ENCODE results near the gene PPP1CA. TPM values are rescaled to one million over a fixed set of nuclear protein-coding genes. Genes with fewer than 3 reads are reported as not detected.

PPP1CA gene
- 238 TPM for polyA plus RNA-seq (2013, experiment 1 of 2)
- 192 TPM for polyA plus RNA-seq (2013, experiment 2 of 2)

DNA sequence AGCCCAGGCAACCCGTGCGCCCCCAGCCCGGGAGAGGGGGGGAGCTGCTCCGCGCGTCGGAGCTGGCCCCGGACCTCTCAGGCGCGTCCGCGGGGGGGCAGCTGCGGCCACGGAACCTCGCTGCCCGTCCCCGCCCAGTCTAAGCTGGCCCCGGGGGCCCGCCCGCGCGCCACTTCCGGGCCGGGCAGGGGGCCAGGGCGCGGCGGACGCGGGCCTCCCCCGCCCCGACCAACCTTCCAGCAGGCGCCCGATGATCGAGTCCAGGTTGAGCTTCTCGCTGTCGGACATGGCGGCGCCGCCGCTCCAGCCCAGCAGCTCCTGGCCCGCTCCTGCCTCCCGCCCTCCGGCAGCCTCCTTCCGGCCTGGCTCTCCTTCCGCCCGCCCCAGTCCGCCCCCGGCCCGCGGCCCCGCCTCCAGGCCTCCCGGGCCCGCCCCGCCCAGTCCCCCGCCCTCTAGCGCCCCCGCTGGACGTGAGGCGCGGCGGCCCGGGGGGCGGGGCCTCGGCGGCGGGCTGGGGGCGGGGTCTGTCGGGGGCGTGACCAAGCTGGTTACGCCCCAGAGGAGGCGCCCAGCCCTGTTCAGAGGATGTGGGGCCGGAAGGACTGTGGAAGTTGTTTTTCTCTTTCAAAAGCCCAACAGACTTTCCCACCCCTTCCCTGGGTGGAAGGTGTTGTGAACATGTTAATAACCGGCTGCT, at the start of gene PPP1CA:
Gene PPP1CA (minus strand): TSS at position 364 of the 697 bp plus-strand sequence. CDS start 76 bp downstream, at position 288.
- peak within 1 kb of the TSS; percentile 83 for H3K27ac ChIP-seq (ENCODE audit: low read depth, low read length, severe bottlenecking)
- 0 to 1% methylated on average over 25 to 38 of the region's 73 CpGs for WGBS, 2 experiments (ENCODE audit: insufficient coverage in 2 of 2)

DNA sequence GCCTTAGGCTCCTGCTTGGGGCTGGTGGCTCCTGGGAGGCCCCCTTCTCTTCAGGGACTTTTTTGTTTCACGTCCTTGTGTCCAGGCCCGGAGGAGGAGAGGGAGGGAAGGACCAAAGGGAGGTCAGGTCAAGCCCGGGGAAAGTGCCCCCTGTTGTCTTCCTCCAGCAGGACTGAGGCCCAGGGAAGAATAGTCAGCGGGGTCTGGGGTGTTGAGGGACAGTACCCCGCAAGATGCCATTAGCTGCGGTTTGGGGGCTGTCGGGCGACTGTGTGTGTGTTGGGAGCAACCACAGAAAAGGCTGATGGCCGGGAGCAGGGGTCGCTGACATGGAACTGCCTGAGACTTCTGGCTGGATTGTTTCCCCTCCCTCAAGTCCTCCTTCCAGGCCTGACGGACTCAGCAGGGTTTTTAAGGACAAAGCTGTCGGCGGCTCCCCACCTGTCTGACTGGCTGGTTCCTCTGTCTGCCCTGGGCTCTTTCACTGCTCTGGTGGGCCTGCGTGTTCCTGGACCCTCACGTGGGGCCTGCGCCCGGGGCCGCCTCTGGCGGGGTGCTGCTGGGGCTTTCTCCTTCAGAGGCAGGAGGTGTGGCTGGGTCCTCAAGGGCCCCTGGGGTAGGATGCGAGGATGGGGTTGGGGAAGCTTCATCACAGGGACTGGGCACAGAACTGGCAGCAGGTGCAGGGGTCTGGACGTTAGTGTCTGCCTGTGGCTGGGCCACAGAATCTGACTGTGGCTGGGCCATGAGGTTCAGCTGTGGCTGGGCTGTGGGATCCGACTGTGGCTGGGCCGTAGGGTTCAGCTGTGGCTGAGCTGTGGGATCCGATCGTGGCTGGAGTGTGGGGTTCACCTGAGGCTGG, 49.4 kb upstream of the PPP1CA start:
- 89 to 92% methylated on average over 24 to 25 of the region's 25 CpGs for WGBS, 2 experiments (ENCODE audit: insufficient coverage in 2 of 2)
- Histone ChIP-seq H3K27ac (ENCODE audit: low read depth, low read length, severe bottlenecking) (no peak overlapping the region), H3K36me3 (ENCODE audit: control insufficient read depth, insufficient read depth, low read length) (no peaks in the 10 kb centered on the region), H3K9me3 (ENCODE audit: control insufficient read depth, low read length) (no peaks in the 10 kb centered on the region), H3K4me1 (ENCODE audit: control insufficient read depth, insufficient read depth, low read length, poor library complexity, severe bottlenecking) (peaks cover 4% of the 10 kb centered on the region), H3K4me3 (ENCODE audit: extremely low read depth, insufficient read depth, low read length, poor library complexity, severe bottlenecking) (no peak overlapping the region)

More for the DNA sequence above, at the start of gene PPP1CA:
- Histone ChIP-seq H3K4me3 (ENCODE audit: extremely low read depth, insufficient read depth, low read length, poor library complexity, severe bottlenecking) (peak within 1 kb of the TSS; percentile 82), H3K36me3 (ENCODE audit: control insufficient read depth, insufficient read depth, low read length) (peaks cover 38% of the 10 kb centered on the region), H3K9me3 (ENCODE audit: control insufficient read depth, low read length) (no peaks in the 10 kb centered on the region), H3K4me1 (ENCODE audit: control insufficient read depth, insufficient read depth, low read length, poor library complexity, severe bottlenecking) (peaks cover 23% of the 10 kb centered on the region)

DNA sequence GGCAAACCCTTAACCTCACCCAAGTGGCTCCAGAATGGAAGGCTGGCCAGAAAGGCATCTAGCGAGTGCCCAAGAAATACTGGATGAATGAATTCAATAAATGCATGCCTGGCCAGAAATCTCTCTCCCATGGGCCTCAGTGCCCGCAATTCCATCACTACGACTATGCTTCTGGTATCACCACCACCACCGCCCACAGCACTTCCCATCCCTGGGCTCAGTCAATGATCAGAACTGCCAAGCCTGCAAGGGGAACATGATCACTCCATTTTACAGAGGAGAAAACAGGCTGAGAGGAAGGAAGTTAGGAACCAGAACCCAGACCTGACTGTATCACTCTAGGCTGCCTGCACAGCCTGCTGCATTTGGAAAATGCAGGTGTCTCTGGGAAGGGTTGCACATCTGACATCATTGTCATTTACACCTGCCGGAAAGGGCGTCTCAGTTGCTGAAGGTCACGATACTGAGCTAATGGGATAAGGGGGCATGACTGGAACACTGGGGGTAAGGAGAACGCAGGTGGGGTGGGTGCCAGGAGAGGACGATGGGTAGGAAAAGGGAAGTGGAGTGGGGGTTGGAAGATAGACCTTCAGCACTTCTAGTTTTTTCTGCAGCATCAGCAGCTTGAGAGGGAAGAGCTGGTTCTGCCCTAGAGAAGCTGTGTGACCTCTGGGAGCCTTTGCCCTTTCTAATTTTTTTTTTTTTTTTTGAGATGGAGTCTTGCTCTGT, 47.6 kb upstream of the PPP1CA start:
- no peaks in the 10 kb centered on the region for H3K36me3 ChIP-seq (ENCODE audit: control insufficient read depth, insufficient read depth, low read length)
- H3K4me3 ChIP-seq (ENCODE audit: extremely low read depth, insufficient read depth, low read length, poor library complexity, severe bottlenecking): no peak overlapping the region
- peaks cover 4% of the 10 kb centered on the region for H3K4me1 ChIP-seq (ENCODE audit: control insufficient read depth, insufficient read depth, low read length, poor library complexity, severe bottlenecking)
- H3K9me3 ChIP-seq (ENCODE audit: control insufficient read depth, low read length): no peaks in the 10 kb centered on the region
- no peak overlapping the region for H3K27ac ChIP-seq (ENCODE audit: low read depth, low read length, severe bottlenecking)
- 88 to 92% methylated on average over 8 to 9 of the region's 9 CpGs for WGBS, 2 experiments (ENCODE audit: insufficient coverage in 2 of 2)

DNA sequence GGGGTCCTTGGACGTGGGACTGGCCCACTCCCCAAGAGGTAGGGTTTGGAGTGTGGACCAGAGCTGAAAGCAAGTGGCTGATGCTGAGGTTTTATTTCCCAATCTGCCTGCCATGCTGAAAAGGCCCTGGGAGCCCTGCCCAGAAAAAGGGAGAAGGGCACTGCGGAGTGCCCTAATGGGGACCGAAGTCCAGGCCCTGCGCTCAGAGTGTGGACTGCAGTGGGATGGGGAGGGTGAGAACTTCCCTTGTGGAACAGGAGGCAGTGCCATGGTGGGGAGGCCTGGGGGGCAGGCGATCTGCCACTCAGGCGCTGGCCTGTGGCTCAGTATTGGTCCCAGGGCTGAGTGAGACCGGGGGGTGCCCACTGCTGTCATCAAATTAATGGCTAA, 46.6 kb upstream of the PPP1CA start:
- H3K36me3 ChIP-seq (ENCODE audit: control insufficient read depth, insufficient read depth, low read length): no peaks in the 10 kb centered on the region
- 92% methylated on average over 2 to 6 of the region's 7 CpGs for WGBS, 2 experiments (ENCODE audit: insufficient coverage in 2 of 2)
- no peaks in the 10 kb centered on the region for H3K9me3 ChIP-seq (ENCODE audit: control insufficient read depth, low read length)
- H3K27ac ChIP-seq (ENCODE audit: low read depth, low read length, severe bottlenecking): no peak overlapping the region
- peaks cover 4% of the 10 kb centered on the region for H3K4me1 ChIP-seq (ENCODE audit: control insufficient read depth, insufficient read depth, low read length, poor library complexity, severe bottlenecking)
- H3K4me3 ChIP-seq (ENCODE audit: extremely low read depth, insufficient read depth, low read length, poor library complexity, severe bottlenecking): no peak overlapping the region

DNA sequence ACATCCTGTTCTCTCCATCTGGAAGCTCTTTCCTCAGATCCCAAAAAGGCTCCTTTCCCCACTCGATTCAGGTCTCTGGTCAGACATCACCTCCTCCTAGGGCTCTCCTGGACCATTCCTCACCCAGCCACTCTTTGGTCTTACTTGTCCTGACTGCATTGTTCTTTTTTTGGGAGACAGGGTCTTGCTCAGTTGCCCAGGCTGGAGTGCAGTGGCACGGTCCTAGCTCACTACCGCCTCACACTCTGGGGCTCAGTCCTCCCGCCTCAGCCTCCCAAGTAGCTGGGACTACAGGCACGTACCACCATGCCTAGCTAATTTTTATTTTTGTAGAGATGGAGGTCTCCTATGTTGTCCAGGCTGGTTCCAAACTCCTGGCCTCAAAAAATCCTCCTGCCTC, 43.9 kb upstream of the PPP1CA start:
- WGBS, 2 experiments (ENCODE audit: insufficient coverage in 2 of 2): 85 to 95% methylated on average over 3 to 4 of the region's 5 CpGs
- H3K9me3 ChIP-seq (ENCODE audit: control insufficient read depth, low read length): no peaks in the 10 kb centered on the region
- H3K36me3 ChIP-seq (ENCODE audit: control insufficient read depth, insufficient read depth, low read length): peaks cover 18% of the 10 kb centered on the region
- no peak overlapping the region for H3K4me3 ChIP-seq (ENCODE audit: extremely low read depth, insufficient read depth, low read length, poor library complexity, severe bottlenecking)
- H3K4me1 ChIP-seq (ENCODE audit: control insufficient read depth, insufficient read depth, low read length, poor library complexity, severe bottlenecking): peaks cover 4% of the 10 kb centered on the region
- H3K27ac ChIP-seq (ENCODE audit: low read depth, low read length, severe bottlenecking): no peak overlapping the region

DNA sequence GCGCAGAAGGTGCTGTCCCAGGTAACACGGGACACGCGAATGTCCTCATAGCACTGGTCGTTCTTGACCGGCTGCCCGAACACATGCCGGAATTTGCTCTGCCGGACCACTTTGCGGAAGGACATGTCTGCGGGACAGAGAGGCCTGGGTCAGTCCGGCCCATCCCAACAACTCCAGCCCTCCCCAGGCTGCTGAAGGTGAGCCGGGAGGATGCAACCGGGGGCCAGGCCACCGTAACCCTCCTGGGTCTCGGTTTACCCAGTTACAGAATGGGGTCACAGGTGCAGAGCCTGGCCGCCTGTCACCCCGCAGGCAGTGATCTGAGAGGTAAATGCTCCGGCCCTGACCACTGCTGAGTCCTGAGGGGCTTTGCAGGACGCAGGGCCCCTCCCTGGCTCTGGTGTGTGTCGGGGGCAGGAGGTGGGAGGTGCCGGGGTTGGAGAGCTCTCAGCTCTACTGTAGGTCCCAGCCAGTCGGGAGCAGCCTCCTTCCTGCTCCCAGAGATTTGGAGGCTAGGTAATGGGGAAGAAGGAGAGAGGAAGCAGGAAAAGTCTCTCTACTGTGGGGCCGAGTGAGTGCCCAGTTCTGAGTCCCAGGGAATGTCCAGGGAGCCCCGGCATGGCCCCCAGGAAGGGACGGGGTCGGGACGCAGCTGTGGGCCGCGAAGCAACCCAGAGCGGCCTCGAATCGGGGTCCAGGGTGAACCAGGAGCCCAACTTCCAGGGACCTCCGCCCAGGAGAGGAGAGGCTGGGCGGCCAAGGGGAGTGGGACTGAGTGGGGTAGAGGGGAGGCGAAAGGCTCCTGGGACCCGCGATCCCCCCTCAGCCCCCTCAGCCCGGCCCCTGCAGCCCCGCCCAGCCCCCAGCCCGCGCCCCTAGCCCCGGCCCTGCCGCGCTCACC, 41.1 kb upstream of the PPP1CA start:
- Histone ChIP-seq H3K9me3 (ENCODE audit: control insufficient read depth, low read length) (no peaks in the 10 kb centered on the region), H3K36me3 (ENCODE audit: control insufficient read depth, insufficient read depth, low read length) (peaks cover 44% of the 10 kb centered on the region), H3K4me3 (ENCODE audit: extremely low read depth, insufficient read depth, low read length, poor library complexity, severe bottlenecking) (peak overlapping the region; percentile 89), H3K27ac (ENCODE audit: low read depth, low read length, severe bottlenecking) (peak overlapping the region; percentile 76), H3K4me1 (ENCODE audit: control insufficient read depth, insufficient read depth, low read length, poor library complexity, severe bottlenecking) (peaks cover 4% of the 10 kb centered on the region)
- 46 to 57% methylated on average over 29 to 30 of the region's 45 CpGs for WGBS, 2 experiments (ENCODE audit: insufficient coverage in 2 of 2)

DNA sequence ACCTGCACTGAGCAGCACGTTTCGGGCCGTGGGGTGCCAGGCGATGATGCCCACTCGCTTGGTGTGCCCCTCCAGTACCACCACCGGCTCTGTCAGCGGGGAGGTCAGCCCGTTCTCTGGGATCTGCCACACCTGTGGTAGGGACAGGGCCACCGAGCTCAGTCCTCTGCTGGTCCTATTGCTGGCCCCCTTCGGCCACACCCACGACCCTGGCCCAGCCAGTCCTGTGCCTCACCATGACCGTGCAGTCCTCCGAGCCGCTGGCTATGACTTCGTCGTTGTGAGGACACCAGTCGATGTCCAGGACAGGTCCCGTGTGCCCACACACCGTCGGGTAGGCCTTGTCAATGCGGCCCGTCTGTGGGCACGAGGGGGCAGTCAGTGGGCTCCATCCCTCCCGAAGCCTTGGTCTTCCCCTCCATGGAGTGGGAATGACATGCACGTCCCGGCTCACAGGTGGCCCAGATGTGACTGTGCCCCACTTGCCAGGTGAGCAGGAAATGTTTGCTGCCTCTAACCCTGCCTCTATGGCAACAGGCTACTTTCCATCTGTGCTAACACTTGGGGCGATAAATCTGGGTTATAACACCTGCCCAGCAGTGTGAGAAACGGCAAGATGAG, 40.2 kb upstream of the PPP1CA start:
- WGBS, 2 experiments (ENCODE audit: insufficient coverage in 2 of 2): 96 to 97% methylated on average over 22 to 27 of the region's 28 CpGs
- Histone ChIP-seq H3K27ac (ENCODE audit: low read depth, low read length, severe bottlenecking) (no peak overlapping the region), H3K9me3 (ENCODE audit: control insufficient read depth, low read length) (no peaks in the 10 kb centered on the region), H3K4me3 (ENCODE audit: extremely low read depth, insufficient read depth, low read length, poor library complexity, severe bottlenecking) (peak overlapping the region; percentile 89), H3K4me1 (ENCODE audit: control insufficient read depth, insufficient read depth, low read length, poor library complexity, severe bottlenecking) (peaks cover 2% of the 10 kb centered on the region), H3K36me3 (ENCODE audit: control insufficient read depth, insufficient read depth, low read length) (peaks cover 49% of the 10 kb centered on the region)

DNA sequence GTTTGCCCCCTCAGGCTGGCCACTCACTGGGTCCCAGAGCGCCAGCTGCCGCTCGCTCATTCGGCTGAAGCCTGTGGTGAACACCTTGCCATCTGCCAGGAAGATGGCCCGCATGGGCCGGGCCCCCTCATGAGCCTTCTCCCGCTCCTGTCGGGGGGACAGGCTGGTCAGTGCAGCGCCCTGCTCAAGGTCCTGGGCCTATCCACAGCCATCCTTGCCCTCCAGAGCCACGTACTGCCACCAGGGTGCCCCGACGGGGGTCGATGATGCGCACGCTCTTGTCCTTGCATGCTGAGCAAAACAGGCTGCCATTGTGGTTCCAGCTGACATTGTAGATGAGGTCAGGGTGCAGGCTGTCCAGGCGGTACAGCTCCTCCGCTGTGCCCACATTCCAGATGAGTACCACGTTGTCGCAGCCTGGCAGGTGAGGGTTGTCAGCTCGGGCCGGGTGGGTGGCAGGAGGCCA, 39.5 kb upstream of the PPP1CA start:
- Histone ChIP-seq H3K36me3 (ENCODE audit: control insufficient read depth, insufficient read depth, low read length) (peaks cover 49% of the 10 kb centered on the region), H3K4me3 (ENCODE audit: extremely low read depth, insufficient read depth, low read length, poor library complexity, severe bottlenecking) (no peak overlapping the region), H3K27ac (ENCODE audit: low read depth, low read length, severe bottlenecking) (no peak overlapping the region), H3K4me1 (ENCODE audit: control insufficient read depth, insufficient read depth, low read length, poor library complexity, severe bottlenecking) (peaks cover 7% of the 10 kb centered on the region), H3K9me3 (ENCODE audit: control insufficient read depth, low read length) (no peaks in the 10 kb centered on the region)
- 94% methylated on average over 20 to 21 of the region's 21 CpGs for WGBS, 2 experiments (ENCODE audit: insufficient coverage in 2 of 2)

DNA sequence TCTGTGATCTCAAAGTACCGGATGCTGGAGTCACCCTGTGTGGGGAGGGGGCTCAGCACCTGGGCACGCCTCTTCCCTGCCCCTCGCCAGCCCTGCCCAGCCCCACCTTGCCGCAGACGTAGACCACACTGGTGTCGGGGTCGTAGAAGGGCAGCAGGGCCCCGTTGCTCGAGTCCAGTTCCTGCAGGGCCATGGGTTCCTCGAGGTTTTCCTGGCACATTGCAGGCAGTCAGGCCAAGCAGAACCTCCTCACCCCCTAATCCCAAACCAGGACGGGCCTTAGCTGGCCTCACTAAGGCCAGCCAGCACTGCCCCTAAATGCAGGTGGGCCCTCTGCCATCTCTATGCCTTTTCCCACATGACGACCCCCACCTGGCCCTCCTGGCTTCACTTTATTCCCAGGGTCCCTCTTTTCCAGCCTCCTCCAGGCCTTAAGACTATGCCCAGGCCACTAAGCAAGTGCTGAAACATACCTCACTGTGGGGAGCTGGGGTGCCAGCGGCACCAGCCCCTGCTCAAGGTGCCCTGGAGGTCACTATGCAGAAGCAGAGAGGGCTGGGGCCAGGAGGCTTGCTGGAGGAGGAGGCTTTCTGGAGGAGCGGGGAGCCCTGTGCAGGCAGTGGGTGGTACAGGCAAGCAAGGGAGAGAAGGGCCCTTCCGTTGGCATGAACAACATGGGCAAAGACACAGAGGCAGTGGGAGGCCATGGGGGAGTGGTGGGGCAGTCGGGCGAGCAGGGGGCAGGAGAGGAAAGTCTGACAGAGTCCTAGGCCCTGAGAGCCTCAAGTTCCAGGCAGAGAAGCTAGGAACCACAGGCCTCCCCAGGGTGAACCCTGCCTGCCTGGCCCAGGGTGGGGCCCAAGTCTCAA, 38.8 kb upstream of the PPP1CA start:
- no peak overlapping the region for H3K27ac ChIP-seq (ENCODE audit: low read depth, low read length, severe bottlenecking)
- H3K4me1 ChIP-seq (ENCODE audit: control insufficient read depth, insufficient read depth, low read length, poor library complexity, severe bottlenecking): peaks cover 7% of the 10 kb centered on the region
- no peaks in the 10 kb centered on the region for H3K9me3 ChIP-seq (ENCODE audit: control insufficient read depth, low read length)
- 95 to 96% methylated on average over 11 to 15 of the region's 17 CpGs for WGBS, 2 experiments (ENCODE audit: insufficient coverage in 2 of 2)
- H3K4me3 ChIP-seq (ENCODE audit: extremely low read depth, insufficient read depth, low read length, poor library complexity, severe bottlenecking): no peak overlapping the region
- peaks cover 49% of the 10 kb centered on the region for H3K36me3 ChIP-seq (ENCODE audit: control insufficient read depth, insufficient read depth, low read length)
